22Rv1 (cell line): ENCODE data around the gene INPP5D.

ENCODE experiments used
- H3K27ac ChIP-seq: fragments of 450-650 bp; 2 replicates; pipeline ENCODE4 v1.5.1; 2017
- ZFX ChIP-seq: fragments of 450-650 bp; IDR thresholded peaks from 2 replicates; pipeline ENCODE4 v1.6.1; 2017; ENCODE audit warnings: antibody characterized with exemption, borderline replicate concordance
- TF ChIP-seq, protein P1 (sequence below): fragments of 450-650 bp; IDR thresholded peaks from 2 replicates; pipeline ENCODE4 v1.5.1; 2017; ENCODE audit warnings: mild to moderate bottlenecking

INPP5D gene

DNA sequence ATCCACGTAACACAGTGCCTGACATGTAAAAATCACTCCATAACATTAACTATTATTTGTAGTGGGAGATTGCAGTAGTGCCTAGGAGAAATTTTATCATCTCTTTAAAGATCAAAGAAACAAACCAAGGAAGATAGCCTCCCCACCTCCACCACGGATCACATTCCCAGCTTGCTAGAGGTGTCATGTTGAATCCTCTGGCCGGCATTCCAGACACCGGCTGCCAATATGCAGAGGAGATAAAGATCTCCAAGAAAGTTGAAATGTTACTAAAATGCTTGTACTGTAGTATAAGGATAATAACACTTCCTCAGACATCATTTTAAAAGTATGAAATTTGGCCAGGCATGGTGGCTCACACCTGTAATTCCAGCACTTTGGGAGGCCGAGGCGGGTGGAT is 185.3 kb downstream of the INPP5D start:
- TF ChIP-seq, protein P1, sequence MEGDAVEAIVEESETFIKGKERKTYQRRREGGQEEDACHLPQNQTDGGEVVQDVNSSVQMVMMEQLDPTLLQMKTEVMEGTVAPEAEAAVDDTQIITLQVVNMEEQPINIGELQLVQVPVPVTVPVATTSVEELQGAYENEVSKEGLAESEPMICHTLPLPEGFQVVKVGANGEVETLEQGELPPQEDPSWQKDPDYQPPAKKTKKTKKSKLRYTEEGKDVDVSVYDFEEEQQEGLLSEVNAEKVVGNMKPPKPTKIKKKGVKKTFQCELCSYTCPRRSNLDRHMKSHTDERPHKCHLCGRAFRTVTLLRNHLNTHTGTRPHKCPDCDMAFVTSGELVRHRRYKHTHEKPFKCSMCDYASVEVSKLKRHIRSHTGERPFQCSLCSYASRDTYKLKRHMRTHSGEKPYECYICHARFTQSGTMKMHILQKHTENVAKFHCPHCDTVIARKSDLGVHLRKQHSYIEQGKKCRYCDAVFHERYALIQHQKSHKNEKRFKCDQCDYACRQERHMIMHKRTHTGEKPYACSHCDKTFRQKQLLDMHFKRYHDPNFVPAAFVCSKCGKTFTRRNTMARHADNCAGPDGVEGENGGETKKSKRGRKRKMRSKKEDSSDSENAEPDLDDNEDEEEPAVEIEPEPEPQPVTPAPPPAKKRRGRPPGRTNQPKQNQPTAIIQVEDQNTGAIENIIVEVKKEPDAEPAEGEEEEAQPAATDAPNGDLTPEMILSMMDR, result no peak
- no peak for TF ChIP-seq ZFX
- no peak overlapping the region for H3K27ac ChIP-seq

DNA sequence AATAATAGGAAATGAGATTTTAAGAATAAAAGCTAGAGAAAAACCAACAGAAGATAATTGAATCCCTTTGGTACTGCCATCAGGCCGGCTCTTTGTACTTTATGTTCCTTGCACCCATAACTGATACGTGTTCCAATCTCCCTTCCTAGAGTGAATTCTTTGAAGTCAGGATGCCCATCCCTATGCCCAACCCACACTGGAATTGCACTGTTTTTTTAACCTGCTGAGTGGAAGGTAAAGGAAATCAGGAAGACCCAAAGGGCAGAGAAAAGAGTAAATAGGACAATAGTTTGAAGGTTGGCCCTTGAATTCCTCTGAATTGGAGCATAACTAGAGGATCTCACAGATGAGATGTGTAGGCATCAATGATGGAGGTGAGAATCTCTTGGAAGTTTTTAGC is 187.0 kb downstream of the INPP5D start:
- no peak for TF ChIP-seq ZFX
- TF ChIP-seq, protein P1, result no peak
- H3K27ac ChIP-seq, result no peak overlapping the region

DNA sequence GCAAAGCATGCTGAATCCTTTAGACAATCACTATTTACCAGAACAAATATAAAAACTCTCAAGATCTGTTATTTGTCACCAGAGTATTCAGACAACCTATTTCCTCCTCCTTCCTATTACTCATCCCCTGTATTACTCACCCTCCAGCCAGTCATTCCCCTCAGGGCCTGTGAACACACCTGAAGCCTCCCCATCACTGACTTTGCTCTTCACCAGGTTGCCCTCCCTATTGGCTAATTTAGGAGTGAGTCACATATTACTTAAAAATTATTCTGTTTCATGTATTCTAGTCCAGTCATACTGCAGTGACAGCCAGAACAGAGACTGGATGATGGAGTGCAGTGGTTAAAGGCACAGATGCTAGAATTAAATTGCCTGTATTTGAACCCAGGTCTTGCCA is 187.6 kb downstream of the INPP5D start:
- no peak overlapping the region for H3K27ac ChIP-seq
- TF ChIP-seq, protein P1, result no peak
- no peak for TF ChIP-seq ZFX

DNA sequence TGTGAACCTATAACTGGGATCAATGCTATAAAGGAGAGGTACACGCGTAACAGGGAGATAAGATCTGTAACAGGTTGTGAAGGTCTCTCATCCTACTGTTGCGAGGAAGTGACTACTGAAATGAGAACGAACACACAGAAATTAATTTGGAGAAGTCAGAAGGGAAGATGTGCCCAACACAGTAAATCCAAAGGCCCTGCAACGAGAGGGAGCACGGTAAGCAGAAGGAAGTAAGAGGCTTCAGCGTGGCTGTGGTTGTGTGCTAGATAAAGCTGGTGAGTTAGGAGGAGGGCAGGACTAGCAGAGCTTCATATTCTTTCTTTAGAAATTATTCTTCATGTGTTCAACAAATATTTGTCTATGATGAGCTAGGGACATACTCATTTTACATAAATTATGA is 188.9 kb downstream of the INPP5D start:
- H3K27ac ChIP-seq, result no peak overlapping the region
- TF ChIP-seq, protein P1, result no peak
- TF ChIP-seq ZFX, result no peak

DNA sequence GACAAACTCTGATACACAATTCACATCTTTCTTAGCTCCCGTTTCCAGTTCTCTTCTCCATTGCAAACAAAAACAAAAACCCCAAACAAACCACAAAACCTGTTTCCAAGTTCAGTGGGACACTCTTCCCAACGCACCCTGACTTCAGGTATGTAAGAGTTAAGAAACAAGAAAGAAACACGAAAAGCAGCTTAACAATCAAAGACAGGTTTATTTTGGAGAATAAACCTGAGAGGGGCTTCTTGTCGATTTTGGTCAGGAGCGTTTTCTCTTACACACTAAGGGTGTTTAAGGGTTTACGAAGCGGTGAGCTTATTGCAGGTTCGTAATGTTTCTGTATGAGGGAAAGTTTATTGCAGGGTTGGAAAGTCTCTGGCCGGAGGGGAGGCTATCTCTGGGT is 190.4 kb downstream of the INPP5D start:
- no peak overlapping the region for H3K27ac ChIP-seq
- TF ChIP-seq, protein P1, result no peak
- no peak for TF ChIP-seq ZFX

DNA sequence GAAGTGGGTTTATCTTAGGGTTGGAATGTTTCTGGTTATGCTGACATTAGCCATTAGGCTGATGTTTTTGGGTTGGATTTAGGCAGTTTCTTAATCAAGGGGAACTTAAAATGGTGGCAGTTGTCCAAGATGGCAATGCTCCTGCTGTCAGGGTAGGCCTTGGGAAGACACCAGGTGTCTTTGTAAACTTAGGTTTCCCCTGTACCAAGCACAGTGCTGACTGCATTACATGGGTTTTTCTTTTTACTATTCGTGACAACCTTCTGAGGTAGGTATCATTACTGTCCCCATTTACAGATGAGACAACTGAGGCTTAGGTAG is 190.8 kb downstream of the INPP5D start:
- no peak for TF ChIP-seq ZFX
- TF ChIP-seq, protein P1, result no peak
- H3K27ac ChIP-seq, result peak overlapping the region; percentile 84

DNA sequence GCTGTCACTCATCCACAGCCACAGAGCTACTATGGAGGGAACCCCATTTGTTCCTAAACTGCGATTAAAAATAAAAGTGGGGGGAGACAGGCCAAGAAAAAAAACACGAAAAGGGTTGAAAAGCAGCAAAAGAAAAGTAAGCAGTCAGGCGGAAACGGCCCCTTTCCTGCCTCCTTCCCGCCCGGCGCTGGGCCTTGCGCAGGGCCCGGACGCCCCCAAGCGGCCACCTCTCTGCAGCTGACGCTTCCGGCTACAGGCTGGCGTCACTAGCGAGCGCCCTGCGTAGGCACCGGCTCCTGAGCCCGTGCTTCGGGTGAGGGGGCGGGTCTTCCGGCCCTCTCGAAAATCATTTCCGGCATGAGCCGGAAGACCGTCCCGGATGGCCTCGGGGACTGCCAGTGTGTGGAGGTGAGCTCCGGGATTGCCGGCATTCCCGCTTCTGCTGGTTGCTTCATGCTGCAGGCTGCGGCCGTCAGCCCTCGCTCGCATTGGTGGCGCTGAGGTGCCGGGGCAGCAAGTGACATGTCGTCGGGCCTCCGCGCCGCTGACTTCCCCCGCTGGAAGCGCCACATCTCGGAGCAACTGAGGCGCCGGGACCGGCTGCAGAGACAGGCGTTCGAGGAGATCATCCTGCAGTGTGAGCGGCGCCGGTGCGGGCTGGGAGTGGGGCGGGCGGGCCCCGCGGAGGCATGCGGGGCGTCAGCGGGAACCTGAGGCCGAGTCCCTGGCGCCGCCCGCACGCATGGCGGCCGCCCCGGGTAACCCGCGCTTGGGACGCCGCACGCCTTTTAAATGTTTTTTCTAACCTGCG is 191.4 kb downstream of the INPP5D start, which contains the start of gene ATG16L1:
TSS of gene ATG16L1 (plus strand) at position 368 of the 811 bp plus-strand sequence. CDS start at position 523, 155 bp downstream.
- TF ChIP-seq ZFX, result no peak
- TF ChIP-seq, protein P1, result peak; percentile 96
- peak within 1 kb of the TSS; percentile 84 for H3K27ac ChIP-seq
